HG02610 (cell line): Measurements from ENCODE around the gene GPM6B.

Source experiments
- ATAC-seq: cut with Tn5 transposase; IDR thresholded peaks from one replicate; pipeline ENCODE4 v1.9.1; 2021; ENCODE audit warnings: mild to moderate bottlenecking, moderate library complexity; ENCODE audit not compliant: unreplicated experiment

GPM6B gene

GRCh38 chrX:13825178-13825762 lies 8.4 kb upstream of the GPM6B start:
- no peak for ATAC-seq

- no peak for ATAC-seq
Measured at GRCh38 chrX:13824746-13825145, 7.9 kb upstream of the GPM6B start.

GRCh38 chrX:13821738-13822137 lies 4.8 kb upstream of the GPM6B start:
- ATAC-seq, result no peak

GRCh38 chrX:13816176-13816575 lies 717 bp downstream of the GPM6B start:
- ATAC-seq, result no peak

GRCh38 chrX:13815664-13816063 lies 1.2 kb downstream of the GPM6B start:
- no peak for ATAC-seq

- ATAC-seq, result no peak
Measured at GRCh38 chrX:13808865-13809264, 8.0 kb downstream of the GPM6B start.

GRCh38 chrX:13808293-13808692 lies 8.6 kb downstream of the GPM6B start:
- no peak for ATAC-seq

- no peak for ATAC-seq
Measured at GRCh38 chrX:13805241-13805640, 11.7 kb downstream of the GPM6B start.

GRCh38 chrX:13803116-13803515 lies 13.8 kb downstream of the GPM6B start:
- no peak for ATAC-seq

GRCh38 chrX:13798184-13798583 lies 18.7 kb downstream of the GPM6B start:
- ATAC-seq, result no peak

- no peak for ATAC-seq
Measured at GRCh38 chrX:13797512-13797911, 19.4 kb downstream of the GPM6B start.

- no peak for ATAC-seq
Measured at GRCh38 chrX:13794417-13794816, 22.5 kb downstream of the GPM6B start.

- no peak for ATAC-seq
Measured at GRCh38 chrX:13793897-13794296, 23.0 kb downstream of the GPM6B start.

- ATAC-seq, result no peak
Measured at GRCh38 chrX:13791559-13791958, 25.3 kb downstream of the GPM6B start.

- no peak for ATAC-seq
Measured at GRCh38 chrX:13791145-13791544, 25.7 kb downstream of the GPM6B start.

GRCh38 chrX:13790206-13791131 lies 26.4 kb downstream of the GPM6B start:
- no peak for ATAC-seq

GRCh38 chrX:13786048-13786447 lies 30.8 kb downstream of the GPM6B start:
- no peak for ATAC-seq

- ATAC-seq, result no peak
Measured at GRCh38 chrX:13780868-13781427, 35.9 kb downstream of the GPM6B start.

- no peak for ATAC-seq
Measured at GRCh38 chrX:13778916-13779315, 38.0 kb downstream of the GPM6B start.

- ATAC-seq, result no peak
Measured at GRCh38 chrX:13776387-13776786, 40.5 kb downstream of the GPM6B start.

- ATAC-seq, result no peak
Measured at GRCh38 chrX:13775837-13776236, 41.1 kb downstream of the GPM6B start.

GRCh38 chrX:13774696-13775095 lies 42.2 kb downstream of the GPM6B start:
- ATAC-seq, result no peak
